CD4-positive, alpha-beta T cell treated with Interleukin-1 beta for 1 hour (primary cell): ENCODE measurements around the gene RYR3.

Experiments used
- DNase-seq, 2 donors: peaks; one replicate each; pipeline ENCODE4 v3.0.0-alpha.2; 2020 to 2022

The RYR3 gene

DNA sequence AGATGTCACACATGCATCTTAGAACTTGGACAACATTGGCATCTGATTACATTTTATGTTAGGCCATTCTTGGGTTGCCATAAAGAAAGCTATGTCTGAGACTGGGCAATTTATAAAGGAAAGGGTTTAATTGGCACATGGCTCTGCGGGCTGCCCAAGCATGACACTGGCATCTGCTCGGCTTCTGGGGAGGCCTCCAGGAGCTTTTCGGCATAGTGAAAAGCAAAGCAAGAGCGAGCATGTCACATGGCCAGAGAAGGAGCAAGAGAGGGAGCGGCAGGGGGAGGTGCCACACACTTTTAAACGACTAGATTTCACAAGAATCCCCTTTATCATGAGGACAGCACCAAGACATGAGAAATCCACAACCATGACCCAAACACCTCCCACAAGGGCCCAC is 11.3 kb downstream of the RYR3 start:
- DNase-seq = no peak

DNA sequence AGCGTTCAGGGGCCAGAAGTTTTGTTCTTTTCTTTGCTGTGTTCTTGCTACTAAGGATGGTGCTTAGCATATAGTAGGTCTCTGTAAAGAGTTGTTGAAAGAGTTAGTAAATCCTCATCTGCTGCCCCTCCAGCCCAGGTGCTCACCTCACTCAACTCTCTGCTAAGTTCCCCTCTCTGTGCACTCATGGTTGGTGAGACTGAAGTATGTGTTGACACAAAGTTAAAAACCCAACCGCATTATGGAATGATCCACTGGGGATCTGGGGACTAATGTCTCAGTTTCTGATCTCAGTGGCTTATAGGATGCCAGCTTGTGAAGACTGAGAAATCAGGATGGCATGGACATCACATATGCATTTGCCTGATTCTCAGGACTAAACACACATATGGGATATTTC is 13.8 kb downstream of the RYR3 start:
- DNase-seq = no peak

DNA sequence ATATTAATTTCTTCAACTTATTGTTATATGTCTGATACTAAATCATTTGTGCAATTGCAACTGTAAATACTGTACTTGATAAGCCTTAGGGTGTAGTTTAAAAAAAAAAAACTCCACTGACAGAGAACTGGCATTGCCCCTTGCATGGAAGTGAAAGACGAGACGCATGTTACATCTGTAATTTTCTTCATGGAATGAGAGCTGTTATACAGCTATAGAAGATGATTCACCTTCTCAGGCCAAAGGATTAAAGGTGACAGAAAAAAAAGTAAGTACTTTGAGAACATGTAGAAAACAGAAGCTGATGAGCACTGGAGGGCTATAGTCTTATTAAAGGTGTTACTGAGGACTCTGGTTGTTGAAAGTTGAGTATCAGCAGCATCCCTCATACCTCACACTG is 16.1 kb downstream of the RYR3 start:
- DNase-seq = no peak

DNA sequence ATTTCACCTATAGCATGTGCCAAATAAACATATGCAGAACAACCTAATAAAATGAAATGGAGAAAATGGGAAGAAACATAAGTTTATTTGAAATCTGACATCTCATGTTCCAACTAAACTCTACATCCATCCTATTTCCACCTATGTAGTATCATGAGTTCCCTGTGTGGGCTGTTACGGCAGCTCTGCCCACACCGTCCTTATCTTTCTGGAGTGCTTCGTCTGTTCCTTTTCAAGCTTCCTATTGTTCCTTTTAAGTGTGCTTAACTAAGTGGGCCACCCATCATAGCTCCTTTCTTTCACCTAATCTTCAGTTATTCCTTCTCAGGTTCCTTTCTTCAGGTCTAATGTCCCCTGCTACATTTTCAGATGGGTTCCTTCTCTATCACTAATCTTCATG is 17.3 kb downstream of the RYR3 start:
- DNase-seq = no peak

DNA sequence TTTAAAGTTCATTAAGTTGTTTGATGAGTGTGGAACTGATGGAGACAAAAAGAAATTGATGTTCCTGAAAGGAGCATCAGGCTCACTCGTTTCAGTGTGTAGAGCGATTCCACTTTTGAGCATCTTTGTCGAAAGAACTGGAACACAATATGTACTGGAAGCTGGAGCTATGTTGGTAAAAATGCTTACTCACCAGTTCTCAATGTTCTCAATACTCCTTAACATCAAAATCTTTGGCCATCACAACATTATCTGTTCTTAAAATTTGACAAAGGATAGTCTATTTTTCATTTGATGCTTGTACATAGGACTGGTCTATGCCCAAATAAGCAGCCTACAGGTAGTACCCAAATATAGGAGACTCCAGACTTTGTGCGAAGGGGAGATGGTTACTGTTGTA is 18.7 kb downstream of the RYR3 start:
- DNase-seq = no peak

DNA sequence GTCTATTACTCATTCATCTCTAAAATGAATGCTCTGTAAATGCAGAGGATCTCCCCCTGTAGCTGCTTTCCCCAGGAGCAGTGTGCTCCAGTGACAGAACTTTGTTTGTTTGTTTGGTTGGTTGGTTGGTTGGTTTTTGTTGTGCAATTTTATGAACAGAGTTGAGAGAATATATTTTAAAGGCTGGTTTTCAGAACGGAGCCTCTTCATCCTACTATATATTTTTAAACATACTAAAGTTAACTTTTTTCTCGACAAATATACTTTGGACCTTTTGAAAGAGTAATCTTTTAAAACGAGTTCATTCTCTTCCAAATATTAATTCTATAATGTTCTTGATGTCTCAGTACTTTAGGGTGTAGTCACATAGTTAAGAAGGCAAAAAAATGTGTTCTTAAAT is 20.2 kb downstream of the RYR3 start:
- no peak for DNase-seq

DNA sequence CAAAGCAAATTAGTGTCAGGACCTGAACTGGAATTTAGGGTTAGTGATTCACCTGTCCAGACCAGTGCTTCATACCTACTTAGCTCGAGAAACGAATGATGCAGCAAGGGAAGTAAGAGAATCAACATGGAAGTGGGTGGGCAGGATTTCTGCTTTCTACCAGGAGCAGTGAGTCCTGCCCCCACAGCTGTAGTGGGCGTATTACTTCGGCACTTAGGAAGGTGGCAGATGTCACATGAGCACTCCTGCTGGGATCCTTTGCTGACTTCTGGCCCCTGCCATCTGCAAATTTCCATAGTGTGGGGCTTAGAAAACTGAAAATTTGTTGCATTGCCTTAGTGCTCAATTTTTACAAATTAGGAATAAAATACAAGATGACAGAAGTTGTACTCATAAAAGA is 31.2 kb downstream of the RYR3 start:
- DNase-seq = no peak

DNA sequence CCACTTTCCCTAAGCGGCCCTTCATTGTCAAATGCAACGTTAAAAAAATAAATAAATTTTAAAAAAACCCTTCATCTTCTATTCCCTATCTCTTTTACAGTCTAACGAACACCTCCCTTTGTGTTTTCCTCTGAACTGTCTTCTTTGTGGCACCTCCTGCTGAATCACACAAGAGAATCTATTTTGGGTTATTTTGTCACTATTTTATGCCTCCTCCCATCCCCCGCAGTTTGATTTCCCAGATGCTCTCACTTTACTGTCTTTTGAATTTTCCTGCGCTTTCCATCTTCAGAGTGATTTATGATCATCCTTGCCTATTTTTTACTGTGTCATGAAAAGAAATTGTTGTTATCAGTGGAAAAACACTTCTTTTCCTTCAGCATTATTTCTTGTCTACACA is 32.5 kb downstream of the RYR3 start:
- no peak for DNase-seq

DNA sequence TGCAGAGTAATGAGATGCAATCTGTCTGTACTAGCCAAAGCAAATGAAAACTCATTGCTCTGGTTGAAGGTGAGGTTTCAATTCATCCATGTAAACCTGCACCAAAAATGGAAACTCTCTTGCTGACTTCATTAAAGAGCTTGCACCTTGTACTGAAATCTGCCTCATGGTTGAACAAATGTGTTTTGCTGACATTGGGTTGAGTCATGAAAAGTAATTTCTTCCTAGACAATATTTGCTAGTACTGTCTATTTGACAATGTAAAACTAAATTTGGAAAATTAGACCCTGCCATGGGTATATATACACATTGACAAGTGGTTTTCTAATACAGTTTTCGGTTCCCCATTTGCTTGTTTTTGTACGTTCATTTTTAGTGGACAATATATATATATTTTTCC is 33.3 kb downstream of the RYR3 start:
- no peak for DNase-seq

DNA sequence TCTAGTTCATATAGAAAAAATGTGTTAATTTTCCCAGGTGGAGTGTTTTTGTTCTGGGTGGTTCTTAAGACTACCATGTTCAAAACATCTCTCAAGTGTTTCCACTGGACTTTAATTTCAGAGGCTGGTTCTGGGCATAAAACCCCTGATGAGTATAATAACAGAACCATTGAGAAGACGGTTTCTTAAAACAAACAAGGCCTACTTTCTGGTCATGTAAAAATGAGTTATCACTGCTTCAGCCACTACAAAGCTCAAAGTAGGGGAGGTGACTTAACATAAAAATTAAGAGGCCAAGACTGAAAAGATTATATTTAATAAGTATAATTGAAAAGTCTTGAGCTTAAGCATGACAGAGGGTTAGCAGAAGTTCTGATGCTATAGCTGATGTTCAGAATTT is 33.8 kb downstream of the RYR3 start:
- DNase-seq = no peak

DNA sequence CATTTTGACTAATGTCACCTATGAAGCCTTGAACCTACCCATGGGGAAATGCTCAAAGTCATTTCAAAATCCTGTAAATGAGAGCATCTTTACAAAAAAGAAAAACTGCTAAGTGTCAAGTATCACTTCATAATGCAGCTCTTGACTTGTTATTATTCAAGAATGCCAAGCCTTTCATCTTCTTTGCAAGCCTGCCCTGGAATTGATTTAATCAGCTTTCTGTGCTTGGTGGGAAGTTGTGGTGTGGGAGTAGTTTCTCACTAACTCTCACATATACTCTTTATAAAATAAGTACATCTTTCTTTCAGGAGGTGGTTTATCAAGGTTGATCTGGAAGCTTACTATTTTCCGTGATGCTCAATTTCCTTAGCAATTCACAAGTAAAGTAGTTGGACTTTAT is 43.6 kb downstream of the RYR3 start:
- DNase-seq = no peak

DNA sequence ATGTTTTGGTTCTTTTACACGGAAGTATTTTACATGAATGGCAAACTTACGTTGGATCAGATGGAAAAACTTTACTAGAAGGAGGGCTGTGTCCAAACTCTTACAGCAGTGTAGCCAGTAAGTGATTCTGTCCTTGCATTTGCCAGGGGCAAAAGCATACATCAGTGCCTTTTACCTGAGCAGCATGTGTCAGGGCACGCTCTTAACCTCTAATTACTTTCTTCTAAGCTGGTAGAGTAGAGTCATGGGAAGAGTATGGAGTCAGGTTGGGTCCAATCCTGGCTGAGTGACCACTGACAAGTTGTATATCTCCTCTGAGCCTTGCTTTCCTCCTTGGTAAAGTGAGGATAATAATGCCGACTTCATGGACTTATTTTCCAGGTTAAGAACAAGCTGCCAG is 47.1 kb downstream of the RYR3 start:
- no peak for DNase-seq

DNA sequence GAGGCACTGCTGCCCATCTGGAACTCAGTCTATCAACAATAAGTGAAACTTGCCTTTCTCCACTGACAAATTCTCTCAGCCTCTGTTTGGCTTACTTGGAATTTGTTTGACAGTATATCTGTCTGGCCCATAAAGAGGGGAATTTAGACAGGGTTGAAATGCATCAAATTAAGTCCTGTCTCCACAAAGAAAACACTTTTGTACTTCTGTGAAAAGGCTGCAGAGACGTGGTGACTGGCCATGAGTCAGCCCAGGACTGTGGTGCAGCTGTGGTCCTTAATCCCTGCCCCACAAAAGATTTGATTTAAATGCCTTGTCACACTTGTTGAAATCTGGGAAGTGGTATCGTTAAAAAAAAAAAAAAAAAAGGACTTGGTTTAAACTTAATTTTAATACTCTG is 47.5 kb downstream of the RYR3 start:
- no peak for DNase-seq

DNA sequence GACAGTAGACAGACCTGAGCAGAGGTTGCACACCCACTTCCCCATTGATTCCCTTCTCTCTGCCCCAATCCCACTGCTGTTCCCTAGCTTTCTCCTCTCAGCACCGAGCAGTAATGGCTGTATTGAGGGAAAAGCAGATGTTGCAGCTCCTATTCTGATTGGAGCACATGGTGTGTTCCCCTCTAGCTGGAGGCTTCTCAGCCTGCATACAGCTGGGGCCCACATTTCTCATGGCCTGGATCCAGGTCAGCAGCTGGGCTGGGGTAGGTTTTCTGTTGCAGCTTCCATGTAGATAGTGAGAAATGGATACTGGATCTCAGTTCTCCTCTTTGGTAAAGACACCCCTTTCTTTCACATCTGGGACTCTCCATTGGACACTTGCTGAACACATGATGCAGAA is 50.1 kb downstream of the RYR3 start:
- DNase-seq = no peak

DNA sequence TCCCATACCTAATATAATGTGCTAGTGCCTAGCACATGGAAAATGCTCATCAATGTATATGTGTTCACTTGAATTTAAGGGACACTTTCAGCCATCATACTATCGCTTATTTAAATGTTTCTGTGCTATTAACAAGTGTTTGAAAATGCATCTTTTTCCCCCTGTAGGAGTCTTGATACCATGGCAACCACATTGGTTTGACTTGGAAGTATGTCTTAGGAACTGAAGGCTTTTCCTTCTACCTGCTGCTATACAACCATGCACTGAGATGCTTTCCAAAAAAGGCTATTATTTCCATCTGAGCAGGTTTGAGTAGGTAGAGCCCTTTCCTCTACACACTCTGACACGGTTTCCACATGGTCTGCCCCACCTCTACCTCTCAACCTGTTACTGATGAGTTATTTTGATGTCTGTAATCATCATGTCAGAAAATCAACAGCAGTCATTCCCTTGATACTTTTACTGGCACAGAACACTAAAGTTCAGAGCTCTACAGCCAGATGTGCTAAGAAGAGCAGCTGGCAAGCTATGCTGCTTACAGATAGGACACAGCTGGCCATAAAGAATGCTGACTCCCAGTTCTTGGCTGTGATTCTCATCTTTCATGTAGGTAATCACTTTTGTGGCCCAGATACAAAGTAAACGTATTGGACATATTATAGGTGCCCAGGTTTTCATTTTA is 59.3 kb downstream of the RYR3 start:
- DNase-seq = no peak

DNA sequence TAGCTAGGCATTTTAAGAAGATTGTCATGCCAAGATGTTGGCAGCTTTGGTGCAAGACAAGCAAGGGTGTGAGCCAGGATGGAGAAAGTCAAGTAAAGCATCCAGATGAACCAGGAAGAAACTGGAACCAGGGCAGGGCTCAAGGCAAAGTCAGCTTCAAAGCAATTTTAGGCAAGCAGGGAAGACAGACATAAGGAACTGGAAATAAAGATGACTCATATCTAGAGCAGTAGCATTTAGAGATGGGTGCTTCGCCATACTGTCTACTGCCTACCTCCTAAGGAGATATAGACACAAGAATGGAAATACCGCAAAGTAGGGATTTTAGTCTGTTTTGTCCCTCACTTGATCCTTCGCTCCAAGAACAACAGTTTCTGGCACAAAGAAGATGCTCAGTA is 59.9 kb downstream of the RYR3 start:
- no peak for DNase-seq

DNA sequence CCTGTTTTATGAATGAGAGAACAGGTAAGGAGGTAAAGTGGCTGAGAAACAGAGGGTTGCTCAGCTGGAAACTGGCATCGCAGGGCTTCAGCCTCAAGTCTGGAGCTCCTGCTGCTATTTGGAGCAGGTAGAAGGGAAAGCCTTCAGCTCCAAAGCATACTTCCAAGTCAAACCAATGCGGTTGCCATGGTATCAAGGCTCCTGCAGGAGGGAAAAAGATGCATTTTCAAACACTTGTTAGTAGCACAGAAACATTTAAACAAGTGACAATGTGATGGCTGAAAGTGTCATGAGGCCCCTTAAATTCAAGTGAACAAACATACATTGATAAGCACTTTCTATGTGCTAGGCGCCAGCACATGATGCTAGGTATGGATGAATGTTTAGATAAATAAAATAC is 60.4 kb downstream of the RYR3 start:
- no peak for DNase-seq

DNA sequence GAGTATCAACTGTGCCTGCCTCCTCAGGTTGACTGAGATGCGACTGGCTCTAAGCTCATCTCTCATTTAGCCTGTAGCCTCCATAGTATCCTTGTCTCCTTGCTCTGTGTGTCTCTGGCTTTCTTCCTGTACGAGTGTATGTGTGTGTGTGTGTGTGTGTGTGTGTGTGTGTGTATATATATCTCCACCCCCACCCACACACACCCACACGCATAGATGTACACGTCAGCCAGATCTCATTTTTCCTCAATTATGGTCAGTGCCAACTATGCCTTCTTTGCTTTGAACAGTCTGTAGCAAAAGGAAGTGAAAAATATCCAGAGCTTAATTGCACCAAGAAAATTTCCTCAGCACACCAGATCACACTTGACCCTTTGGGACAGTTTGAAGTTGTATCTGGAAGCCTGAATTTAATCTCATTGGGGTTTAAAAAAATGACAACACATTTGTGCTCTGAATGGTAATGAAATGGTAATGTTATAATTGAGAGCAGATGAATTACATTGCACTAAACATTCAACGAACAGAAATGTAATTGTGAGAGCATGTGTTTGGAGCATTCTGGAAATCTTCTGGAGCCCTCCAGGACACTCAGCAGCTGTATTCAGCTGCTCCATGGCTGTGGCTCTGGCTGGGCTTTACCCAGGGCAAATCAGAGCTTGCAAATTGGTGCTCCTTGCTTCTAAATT is 63.6 kb downstream of the RYR3 start:
- DNase-seq = no peak

DNA sequence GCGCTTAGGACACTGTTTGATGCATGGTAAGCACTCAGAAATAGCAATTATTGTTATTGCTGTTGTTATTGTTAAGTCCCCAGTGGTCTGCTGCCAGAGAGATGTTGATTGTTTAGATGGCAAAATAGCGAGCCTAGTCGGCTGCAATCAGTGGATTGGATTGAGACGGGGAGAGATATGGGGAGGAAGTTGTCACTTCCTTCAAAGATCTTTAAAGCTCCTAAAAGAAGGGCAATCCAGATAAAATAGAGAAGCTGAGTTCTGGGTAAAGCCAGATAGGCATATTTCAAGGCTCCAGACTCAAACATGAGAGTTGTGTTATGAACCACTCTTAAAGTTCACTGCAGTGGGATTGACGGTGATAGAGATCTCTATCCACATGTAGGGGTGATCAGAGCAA is 64.5 kb downstream of the RYR3 start:
- DNase-seq = no peak

DNA sequence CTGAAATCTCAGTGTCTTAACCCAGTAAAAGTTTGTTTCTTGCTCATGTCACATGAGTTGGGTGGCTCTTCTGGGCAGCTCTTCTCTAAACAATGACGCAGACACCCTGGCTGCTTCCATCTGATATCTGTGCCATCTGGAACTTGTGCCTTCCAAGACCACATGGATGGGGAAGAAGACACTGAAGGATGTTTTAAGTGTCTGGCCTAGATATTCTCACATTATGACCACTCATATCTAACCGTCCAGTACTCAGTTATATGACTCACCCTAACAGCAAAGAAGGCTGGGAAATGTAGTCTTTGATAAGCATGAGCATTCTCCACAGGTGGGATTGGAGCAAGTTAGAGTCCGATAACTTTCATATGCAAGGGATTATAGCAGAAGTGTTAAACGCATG is 66.4 kb downstream of the RYR3 start:
- DNase-seq = no peak

DNA sequence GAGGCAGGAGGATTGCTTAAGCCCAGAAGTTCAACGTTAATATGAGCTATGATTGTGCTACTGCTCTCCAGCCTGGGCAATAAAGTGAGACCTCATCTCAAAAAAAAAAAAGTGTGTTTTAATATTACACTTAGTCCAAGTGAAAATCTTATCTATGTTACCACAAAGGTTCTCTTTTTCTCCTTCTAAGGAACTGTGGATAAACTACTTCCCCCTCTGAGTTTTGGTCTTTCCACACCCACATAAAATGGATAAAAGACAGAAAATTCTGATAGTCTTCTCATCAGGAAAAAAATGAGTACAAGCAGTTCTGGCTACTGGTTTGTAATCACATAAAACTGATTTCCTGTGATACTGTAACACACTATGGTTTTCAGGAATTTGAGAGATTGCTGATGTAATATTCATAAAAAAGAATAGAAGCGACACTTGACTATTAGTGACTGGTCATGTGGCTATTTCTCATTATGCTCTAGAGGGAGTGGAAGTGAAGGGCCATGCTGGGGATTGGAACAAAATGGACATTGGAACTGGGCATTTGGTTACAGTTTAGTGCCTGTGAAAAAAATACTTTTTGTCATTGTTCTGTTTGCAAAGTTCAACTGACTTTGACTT is 68.2 kb downstream of the RYR3 start:
- no peak for DNase-seq

DNA sequence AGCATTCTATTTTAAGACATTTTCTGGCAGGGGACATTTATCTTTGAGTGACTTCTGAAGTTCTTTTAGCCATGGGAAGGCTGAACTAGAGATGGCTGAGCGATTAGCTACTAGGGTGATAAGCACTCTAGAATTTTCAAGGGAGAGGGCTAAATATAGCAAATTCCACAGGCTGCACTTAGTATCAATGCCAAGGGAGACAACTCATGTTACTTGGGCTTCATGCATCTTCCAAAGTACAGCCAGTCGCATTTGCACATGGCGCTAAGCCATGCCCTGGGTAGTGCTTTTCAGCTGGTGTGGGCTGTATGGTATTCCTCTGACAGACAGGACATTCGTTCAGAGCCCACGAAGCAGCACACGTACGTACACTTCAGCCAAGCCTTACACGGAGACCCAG is 69.6 kb downstream of the RYR3 start:
- no peak for DNase-seq

DNA sequence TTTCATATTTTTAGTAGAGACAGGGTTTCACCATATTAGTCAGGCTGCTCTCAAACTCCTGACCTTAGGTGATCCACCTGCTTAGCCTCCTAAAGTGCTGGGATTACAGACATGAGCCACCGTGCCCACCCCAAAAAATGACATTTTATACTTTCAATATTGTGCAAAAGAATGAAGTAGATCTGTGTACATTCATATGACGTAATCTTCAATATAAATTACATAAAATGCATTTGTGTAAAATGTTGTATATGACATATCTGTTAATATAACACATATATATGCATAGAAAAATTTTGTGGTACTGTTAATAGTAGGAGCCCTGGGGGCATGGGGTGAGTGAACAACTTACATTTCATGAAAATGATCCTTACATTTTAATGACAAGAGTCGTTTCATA is 71.7 kb downstream of the RYR3 start:
- no peak for DNase-seq

DNA sequence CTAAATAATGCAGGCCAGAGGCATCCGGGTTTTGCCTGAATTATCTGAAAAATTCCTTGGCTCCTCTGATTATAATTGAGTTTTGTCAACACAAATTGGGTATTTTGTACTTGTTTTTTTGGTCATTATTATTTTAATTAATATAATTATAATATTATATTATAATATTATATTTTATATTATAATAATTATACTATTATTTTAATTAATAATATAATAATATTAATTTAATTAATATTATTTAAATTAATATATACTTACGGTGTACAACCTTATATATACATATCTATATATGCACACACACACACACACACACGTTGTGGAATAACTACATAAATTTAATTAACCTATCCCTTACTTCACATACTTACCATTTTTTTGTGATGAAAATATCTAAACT is 73.5 kb downstream of the RYR3 start:
- no peak for DNase-seq

DNA sequence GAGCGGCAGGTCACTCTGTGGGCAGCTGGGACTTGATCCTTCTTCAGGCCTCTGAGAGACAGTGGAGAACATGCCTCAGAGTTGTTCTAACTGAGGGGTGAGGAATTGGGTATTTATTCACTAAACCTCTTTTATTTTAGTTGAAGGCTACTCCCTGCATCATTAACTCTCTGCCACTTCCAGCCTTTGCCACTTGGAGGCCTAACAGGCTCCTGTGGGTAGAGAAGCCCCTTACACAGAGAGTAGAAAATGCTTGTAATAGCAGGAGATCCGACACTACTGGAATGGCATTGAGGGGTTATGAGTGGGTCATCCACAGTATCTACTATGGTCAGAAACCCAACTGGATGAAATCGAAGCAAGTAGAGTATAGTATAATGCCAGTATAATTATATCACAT is 81.7 kb downstream of the RYR3 start:
- no peak for DNase-seq
